ENCODE results near the gene MIR17HG. TPM values are rescaled to one million over a fixed set of nuclear protein-coding genes. Genes with fewer than 3 reads are reported as not detected.

The MIR17HG gene
- total RNA-seq, 4 donors from 2014 or later: 2.2 to 12.1 (median 6.4) TPM

DNA sequence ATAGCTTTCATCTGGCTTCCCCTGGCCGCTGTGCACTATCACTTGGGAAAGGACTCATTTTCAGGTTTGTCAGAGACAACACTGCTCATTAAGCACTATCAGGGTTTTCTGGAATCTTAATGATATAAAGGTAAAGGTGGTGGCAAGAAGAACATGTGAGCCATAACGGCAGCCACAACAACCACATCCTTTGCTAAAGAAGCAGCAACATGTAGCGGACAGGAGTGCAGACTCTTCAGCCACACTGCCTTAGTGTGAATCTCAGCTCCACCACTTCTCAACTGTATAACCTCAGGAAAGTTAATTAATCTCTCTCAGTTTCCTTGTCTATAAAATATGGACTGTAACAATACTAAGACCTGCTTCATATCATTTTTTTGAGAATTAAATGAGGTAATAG lies 24.1 kb upstream of the MIR17HG start:
- Histone ChIP-seq H3K9me3 (no peaks in the 10 kb centered on the region), H3K4me3 (replicated peaks in 1 of 3) (no peak overlapping the region), H3K27ac (no peak overlapping the region), H3K27me3 (no peaks in the 10 kb centered on the region), H3K4me1 (no peaks in the 10 kb centered on the region), H3K36me3 (no peaks in the 10 kb centered on the region)
- no peak for DNase-seq
- TF ChIP-seq, protein P1, sequence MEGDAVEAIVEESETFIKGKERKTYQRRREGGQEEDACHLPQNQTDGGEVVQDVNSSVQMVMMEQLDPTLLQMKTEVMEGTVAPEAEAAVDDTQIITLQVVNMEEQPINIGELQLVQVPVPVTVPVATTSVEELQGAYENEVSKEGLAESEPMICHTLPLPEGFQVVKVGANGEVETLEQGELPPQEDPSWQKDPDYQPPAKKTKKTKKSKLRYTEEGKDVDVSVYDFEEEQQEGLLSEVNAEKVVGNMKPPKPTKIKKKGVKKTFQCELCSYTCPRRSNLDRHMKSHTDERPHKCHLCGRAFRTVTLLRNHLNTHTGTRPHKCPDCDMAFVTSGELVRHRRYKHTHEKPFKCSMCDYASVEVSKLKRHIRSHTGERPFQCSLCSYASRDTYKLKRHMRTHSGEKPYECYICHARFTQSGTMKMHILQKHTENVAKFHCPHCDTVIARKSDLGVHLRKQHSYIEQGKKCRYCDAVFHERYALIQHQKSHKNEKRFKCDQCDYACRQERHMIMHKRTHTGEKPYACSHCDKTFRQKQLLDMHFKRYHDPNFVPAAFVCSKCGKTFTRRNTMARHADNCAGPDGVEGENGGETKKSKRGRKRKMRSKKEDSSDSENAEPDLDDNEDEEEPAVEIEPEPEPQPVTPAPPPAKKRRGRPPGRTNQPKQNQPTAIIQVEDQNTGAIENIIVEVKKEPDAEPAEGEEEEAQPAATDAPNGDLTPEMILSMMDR (IDR thresholded peaks at IDR 0.05): no peak
- no peak for TF ChIP-seq POLR2A (IDR thresholded peaks at IDR 0.05)
- intact Hi-C loops (cut with DNase I): no loop called here
- 81 to 89% methylated on average over 3 of the region's 3 CpGs for WGBS, 2 donors

DNA sequence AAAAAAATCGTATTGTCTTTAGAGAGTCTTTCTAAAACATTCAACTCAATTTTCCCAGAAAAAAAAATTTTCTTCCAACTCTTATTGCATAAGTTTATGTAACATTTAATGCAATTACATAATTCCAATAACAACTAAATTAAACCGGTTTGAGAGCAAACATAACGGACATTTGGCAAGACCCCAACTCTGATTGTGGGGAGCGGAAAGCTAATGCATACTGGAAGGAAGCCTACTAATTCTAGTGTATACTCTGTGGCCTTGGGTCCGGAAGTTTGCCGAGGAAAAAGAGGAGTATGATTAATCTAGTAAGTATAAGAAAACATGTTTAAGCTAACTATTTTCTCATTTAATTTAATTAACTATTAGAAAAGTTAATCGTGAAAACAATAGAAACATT lies 21.3 kb upstream of the MIR17HG start:
- H3K4me1 ChIP-seq: no peaks in the 10 kb centered on the region
- 72 to 76% methylated on average over 7 of the region's 7 CpGs for WGBS, 2 donors
- H3K9me3 ChIP-seq: no peaks in the 10 kb centered on the region
- H3K36me3 ChIP-seq: no peaks in the 10 kb centered on the region
- H3K4me3 ChIP-seq (replicated peaks in 1 of 3): no peak overlapping the region
- no peaks in the 10 kb centered on the region for H3K27me3 ChIP-seq
- intact Hi-C loops (cut with DNase I): no loop called here
- no peak for TF ChIP-seq POLR2A (IDR thresholded peaks at IDR 0.05)
- TF ChIP-seq, protein P1 (IDR thresholded peaks at IDR 0.05): no peak
- H3K27ac ChIP-seq: no peak overlapping the region
- no peak for DNase-seq

DNA sequence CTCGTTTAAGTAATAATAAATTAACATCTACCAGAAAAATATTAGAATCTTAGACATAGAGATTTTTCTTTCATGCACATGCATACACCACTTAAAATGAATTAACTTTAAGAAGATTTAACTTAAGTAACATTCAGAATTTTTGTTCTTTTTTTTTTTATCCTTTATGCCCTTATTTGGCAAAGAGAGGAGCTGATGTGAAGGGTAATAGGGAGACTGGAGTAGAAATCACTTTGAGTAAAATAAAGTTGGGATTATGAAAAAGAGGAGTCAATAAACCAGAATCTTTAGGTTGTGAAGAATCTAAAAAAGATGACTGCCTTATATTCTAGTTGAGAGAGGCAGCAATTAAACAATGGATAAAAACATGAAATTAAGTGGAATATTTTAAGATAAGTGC lies 18.8 kb upstream of the MIR17HG start:
- no peak for DNase-seq
- Histone ChIP-seq H3K27me3 (no peaks in the 10 kb centered on the region), H3K27ac (no peak overlapping the region), H3K36me3 (no peaks in the 10 kb centered on the region), H3K4me1 (no peaks in the 10 kb centered on the region), H3K9me3 (no peaks in the 10 kb centered on the region), H3K4me3 (replicated peaks in 1 of 3) (no peak overlapping the region)
- intact Hi-C loops (cut with DNase I): no loop called here
- 92 to 96% methylated on average over 1 of the region's 1 CpG for WGBS, 2 donors
- TF ChIP-seq, protein P1 (IDR thresholded peaks at IDR 0.05): no peak
- TF ChIP-seq POLR2A (IDR thresholded peaks at IDR 0.05): no peak

DNA sequence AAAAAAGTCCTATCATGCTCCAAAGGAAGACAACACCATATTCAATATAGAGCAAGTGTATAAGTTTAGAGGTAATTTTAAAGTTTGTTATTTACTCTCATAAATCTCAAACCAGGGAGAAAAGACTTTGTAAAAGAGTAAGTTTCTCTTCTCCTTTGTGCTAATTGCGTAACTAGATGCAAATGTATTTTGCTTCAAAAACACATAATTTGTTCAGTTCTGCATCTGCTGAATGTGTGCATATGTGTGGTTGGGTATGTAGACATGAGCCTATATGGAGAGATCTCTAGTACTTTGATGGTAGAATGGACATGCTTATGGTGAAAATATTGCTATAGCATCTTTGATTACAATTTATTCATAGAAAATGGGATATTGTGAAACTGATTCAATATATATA lies 17.8 kb upstream of the MIR17HG start:
- no peak for DNase-seq
- Histone ChIP-seq H3K4me3 (replicated peaks in 1 of 3) (no peak overlapping the region), H3K9me3 (no peaks in the 10 kb centered on the region), H3K4me1 (no peaks in the 10 kb centered on the region), H3K36me3 (no peaks in the 10 kb centered on the region), H3K27me3 (no peaks in the 10 kb centered on the region), H3K27ac (no peak overlapping the region)
- intact Hi-C loops (cut with DNase I): no loop called here
- 90 to 93% methylated on average over 1 of the region's 1 CpG for WGBS, 2 donors
- no peak for TF ChIP-seq POLR2A (IDR thresholded peaks at IDR 0.05)
- TF ChIP-seq, protein P1 (IDR thresholded peaks at IDR 0.05): no peak

DNA sequence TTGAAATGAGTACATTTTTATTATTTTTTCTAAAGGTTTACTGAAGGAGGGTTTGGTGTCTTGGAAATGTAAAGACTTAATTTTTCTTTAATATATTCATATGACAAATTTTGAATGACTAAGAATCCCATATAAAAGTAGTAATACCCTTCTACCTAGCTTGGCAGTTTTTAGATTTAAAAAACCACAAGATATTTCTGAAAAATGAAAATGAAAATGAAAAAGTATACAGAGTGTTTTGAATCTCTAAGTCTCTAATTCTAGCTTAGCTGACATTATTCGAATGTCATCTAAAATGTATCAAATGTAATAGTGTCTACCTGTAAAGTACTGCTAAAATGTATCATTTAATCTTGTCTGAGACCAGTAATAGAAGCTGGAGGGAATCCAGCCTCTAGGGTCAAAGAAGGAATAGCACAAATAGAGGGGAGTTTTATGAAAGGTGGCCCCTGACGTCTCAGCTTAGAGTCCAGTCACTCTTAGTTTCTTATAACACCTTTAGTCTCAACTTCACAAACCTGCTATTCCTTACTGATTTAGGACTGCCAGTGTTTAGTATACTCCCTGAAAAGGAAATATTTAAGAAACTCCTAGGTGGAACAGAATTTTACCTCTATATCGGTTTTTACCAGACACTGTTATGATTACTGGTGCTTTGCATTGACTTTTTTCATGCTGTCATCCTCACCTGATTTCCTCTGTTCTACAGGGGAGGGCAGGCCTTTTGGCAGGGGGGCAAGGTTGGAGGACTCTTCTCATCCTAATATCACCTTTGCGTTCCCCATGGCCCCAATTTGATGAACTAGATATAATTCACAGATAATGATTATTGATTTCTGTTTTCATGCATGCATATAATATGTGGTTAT lies 16.2 kb upstream of the MIR17HG start:
- H3K27ac ChIP-seq: no peak overlapping the region
- no peak overlapping the region for H3K4me3 ChIP-seq (replicated peaks in 1 of 3)
- H3K4me1 ChIP-seq: no peaks in the 10 kb centered on the region
- intact Hi-C loops (cut with DNase I): no loop called here
- H3K9me3 ChIP-seq: no peaks in the 10 kb centered on the region
- 86 to 88% methylated on average over 4 of the region's 4 CpGs for WGBS, 2 donors
- no peak for TF ChIP-seq POLR2A (IDR thresholded peaks at IDR 0.05)
- TF ChIP-seq, protein P1 (IDR thresholded peaks at IDR 0.05): no peak
- H3K27me3 ChIP-seq: no peaks in the 10 kb centered on the region
- DNase-seq: no peak
- H3K36me3 ChIP-seq: no peaks in the 10 kb centered on the region

Data from thyroid gland (tissue), 4 donors.